ENCODE data around the gene ADAMTSL5.

ADAMTSL5 gene

DNA sequence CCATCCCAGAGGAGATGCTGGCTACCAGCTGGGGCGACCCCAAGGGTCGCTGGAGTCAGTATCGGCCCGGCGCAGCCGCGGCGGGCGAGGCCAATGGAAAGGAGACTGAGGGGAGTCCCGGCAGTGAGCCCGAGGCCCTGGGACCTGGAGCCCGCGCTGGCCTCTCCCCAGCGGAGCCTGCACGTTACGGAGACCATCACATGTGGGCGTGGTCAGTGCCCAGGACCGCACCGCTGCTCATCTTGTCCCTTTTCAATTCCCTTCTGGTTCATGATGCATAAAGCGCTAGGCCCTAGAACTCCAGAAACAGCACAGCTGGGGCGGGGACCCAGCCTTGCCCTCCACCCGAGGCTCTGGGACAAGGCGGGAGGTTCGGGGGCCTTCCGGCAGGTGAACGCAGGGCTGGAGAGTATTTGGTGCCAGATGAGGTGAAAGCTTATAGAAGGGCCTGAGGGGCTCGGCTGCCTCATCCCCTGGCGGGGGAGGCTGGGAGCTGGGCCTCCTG lies 41.8 kb downstream of the ADAMTSL5 start:
- peak overlapping the region; percentile 14 for H3K4me2 ChIP-seq (ENCODE audit: low read depth, low read length, poor library complexity, severe bottlenecking)
- H3K9ac ChIP-seq (ENCODE audit: low read length) = no peak overlapping the region
- H3K27me3 ChIP-seq (ENCODE audit: low read length) = no peaks in the 10 kb centered on the region
- H3K79me2 ChIP-seq (ENCODE audit: insufficient read depth, low read length) = peaks cover under 1% of the 10 kb centered on the region; the same call in 1 of the 2 replicates
- no peak overlapping the region for H2AFZ ChIP-seq (ENCODE audit: low read depth, low read length, severe bottlenecking)
- TF ChIP-seq CTCF (IDR thresholded peaks at IDR 0.05; ENCODE audit: insufficient read depth, low read length, poor library complexity, severe bottlenecking) (no peak), EZH2phosphoT487 (conservative IDR thresholded peaks at IDR 0.05; ENCODE audit: low read length) (no peak)
- no peaks in the 10 kb centered on the region for H3K36me3 ChIP-seq (ENCODE audit: low read length)
- no peaks in the 10 kb centered on the region for H3F3A ChIP-seq (ENCODE audit: insufficient read depth)
- H4K20me1 ChIP-seq (ENCODE audit: low read depth, low read length) = peaks cover 3% of the 10 kb centered on the region; the same call in 1 of the 2 replicates
- no peaks in the 10 kb centered on the region for H3K9me3 ChIP-seq (ENCODE audit: insufficient read depth, low read length)
- H3K27ac ChIP-seq (ENCODE audit: low read depth, low read length) = no peak overlapping the region
- no peaks in the 10 kb centered on the region for H3K9me2 ChIP-seq (replicated peaks; ENCODE audit: insufficient read depth, low read length)
- no peak overlapping the region for H3K4me3 ChIP-seq (ENCODE audit: insufficient read depth, low read length, poor library complexity, severe bottlenecking)

DNA sequence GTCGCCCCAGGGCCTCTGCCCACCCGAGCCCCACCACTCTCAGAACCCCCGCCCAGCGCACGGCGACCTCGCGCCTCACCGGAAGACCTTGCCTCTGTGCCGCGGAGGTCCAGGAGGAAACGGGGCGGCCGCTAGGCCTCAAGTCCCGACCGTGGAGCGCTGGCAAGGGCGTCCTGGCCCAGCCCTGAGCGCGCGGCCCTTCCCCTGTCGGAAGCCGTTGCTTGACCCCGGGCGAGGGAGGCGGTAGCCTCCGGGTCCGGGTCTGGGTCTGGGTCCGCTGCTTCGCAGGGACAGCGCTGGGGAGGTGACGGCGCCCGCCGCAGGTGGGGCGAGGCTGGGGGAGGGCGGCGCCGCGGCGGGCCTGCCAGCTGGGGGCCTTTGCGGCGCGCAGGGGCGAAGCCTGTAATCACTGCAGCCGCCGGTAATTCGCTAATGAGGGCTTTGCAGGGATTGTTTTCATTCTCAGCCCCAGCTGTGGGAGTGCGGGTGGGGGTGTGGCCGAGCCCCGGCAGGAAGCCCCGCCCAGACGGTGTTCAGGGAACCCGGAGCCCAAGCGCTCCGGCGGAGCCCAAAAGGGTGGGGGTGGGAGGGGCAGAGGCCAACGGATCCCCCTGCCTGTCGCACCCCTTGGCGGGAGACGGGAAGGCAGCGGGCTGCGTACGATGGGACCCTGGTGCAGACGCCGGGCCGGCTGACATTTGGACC lies 42.4 kb downstream of the ADAMTSL5 start:
- Histone ChIP-seq H3K9me2 (replicated peaks; ENCODE audit: insufficient read depth, low read length) (no peaks in the 10 kb centered on the region), H2AFZ (ENCODE audit: low read depth, low read length, severe bottlenecking) (no peak overlapping the region), H3K36me3 (ENCODE audit: low read length) (no peaks in the 10 kb centered on the region), H3K9ac (ENCODE audit: low read length) (no peak overlapping the region), H3K9me3 (ENCODE audit: insufficient read depth, low read length) (no peaks in the 10 kb centered on the region), H3K4me3 (ENCODE audit: insufficient read depth, low read length, poor library complexity, severe bottlenecking) (no peak overlapping the region), H3K79me2 (ENCODE audit: insufficient read depth, low read length) (no peaks in the 10 kb centered on the region), H3K4me2 (ENCODE audit: low read depth, low read length, poor library complexity, severe bottlenecking) (peak overlapping the region; percentile 14), H3K27me3 (ENCODE audit: low read length) (no peaks in the 10 kb centered on the region), H3F3A (ENCODE audit: insufficient read depth) (no peaks in the 10 kb centered on the region), H3K27ac (ENCODE audit: low read depth, low read length) (no peak overlapping the region), H4K20me1 (ENCODE audit: low read depth, low read length) (peaks cover 3% of the 10 kb centered on the region; the same call in 1 of the 2 replicates)
- TF ChIP-seq CTCF (IDR thresholded peaks at IDR 0.05; ENCODE audit: insufficient read depth, low read length, poor library complexity, severe bottlenecking) (no peak), EZH2phosphoT487 (conservative IDR thresholded peaks at IDR 0.05; ENCODE audit: low read length) (no peak)

GRCh38 chr19:1470055-1470304 lies 42.8 kb downstream of the ADAMTSL5 start:
- H3K79me2 ChIP-seq (ENCODE audit: insufficient read depth, low read length) = no peaks in the 10 kb centered on the region
- H3F3A ChIP-seq (ENCODE audit: insufficient read depth) = no peaks in the 10 kb centered on the region
- no peaks in the 10 kb centered on the region for H3K9me3 ChIP-seq (ENCODE audit: insufficient read depth, low read length)
- TF ChIP-seq EZH2phosphoT487 (conservative IDR thresholded peaks at IDR 0.05; ENCODE audit: low read length) (no peak), CTCF (IDR thresholded peaks at IDR 0.05; ENCODE audit: insufficient read depth, low read length, poor library complexity, severe bottlenecking) (no peak)
- no peak overlapping the region for H3K27ac ChIP-seq (ENCODE audit: low read depth, low read length)
- H3K4me2 ChIP-seq (ENCODE audit: low read depth, low read length, poor library complexity, severe bottlenecking) = no peak overlapping the region
- H3K36me3 ChIP-seq (ENCODE audit: low read length) = no peaks in the 10 kb centered on the region
- no peaks in the 10 kb centered on the region for H3K27me3 ChIP-seq (ENCODE audit: low read length)
- H3K9ac ChIP-seq (ENCODE audit: low read length) = no peak overlapping the region
- H3K4me3 ChIP-seq (ENCODE audit: insufficient read depth, low read length, poor library complexity, severe bottlenecking) = no peak overlapping the region
- H3K9me2 ChIP-seq (replicated peaks; ENCODE audit: insufficient read depth, low read length) = no peaks in the 10 kb centered on the region
- H4K20me1 ChIP-seq (ENCODE audit: low read depth, low read length) = peaks cover 3% of the 10 kb centered on the region; the same call in 1 of the 2 replicates
- no peak overlapping the region for H2AFZ ChIP-seq (ENCODE audit: low read depth, low read length, severe bottlenecking)

All from SU-DHL-6 (cell line).